Lower lobe of right lung (tissue), 2 donors: ENCODE results near the gene ILDR1. TPM values are rescaled to one million over a fixed set of nuclear protein-coding genes. Genes with fewer than 3 reads are reported as not detected.
A peak's percentile ranks its signal among the peaks of the same experiment; 100 is the strongest.

Source experiments
- ATAC-seq, 2 donors: fragments of 200-7000 bp; cut with Tn5 transposase; one replicate each; pipeline ENCODE4 v1.9.1; 2020 to 2022; ENCODE audit warnings: mild to moderate bottlenecking in 2 of 2, moderate library complexity in 2 of 2
- DNase-seq: peaks from one replicate; pipeline ENCODE4 v3.0.0-alpha.2; 2020
- H3K27ac ChIP-seq: fragments of 200-600 bp; one replicate; pipeline ENCODE4 v1.8.0; 2022
- H3K27me3 ChIP-seq: fragments of 200-600 bp; one replicate; pipeline ENCODE4 v1.8.0; 2022; ENCODE audit warnings: low read depth
- H3K36me3 ChIP-seq: fragments of 200-600 bp; one replicate; pipeline ENCODE4 v1.8.0; 2022; ENCODE audit warnings: mild to moderate bottlenecking
- H3K4me1 ChIP-seq: fragments of 200-600 bp; one replicate; pipeline ENCODE4 v1.8.0; 2022
- H3K4me3 ChIP-seq: fragments of 200-600 bp; one replicate; pipeline ENCODE4 v1.8.0; 2022; ENCODE audit warnings: mild to moderate bottlenecking
- H3K9me3 ChIP-seq: fragments of 200-600 bp; one replicate; pipeline ENCODE4 v1.8.0; 2022
- CTCF ChIP-seq: fragments of 200-600 bp; IDR thresholded peaks from one replicate; pipeline ENCODE4 v1.8.0; 2022; ENCODE audit warnings: antibody characterized with exemption, mild to moderate bottlenecking
- intact Hi-C: fragments of 100-400 bp; cut with DNase I; formaldehyde crosslinking; loops from one replicate; pipeline ENCODE4 v1.11.0; 2022
- total RNA-seq: library from RNA; stranded (reverse); fragmentation: NEBNext Ultra II Directional; extraction: Animal tissue kit (Norgen Biotek cat#: 25700); gene quantifications from one replicate; pipeline ENCODE4 v1.2.1, GENCODE V29; 2021
- donor health status: DM: no; HTN: yes; CAD: no; lungs with severe emphysema.

Gene ILDR1
- total RNA-seq, 1 donor from 2014 or later, result 8.3 TPM

GRCh38 chr3:122063908-122064307, 41.9 kb upstream of the ILDR1 start:
- intact Hi-C loops, result no loop called here
- no peak for TF ChIP-seq CTCF
- ATAC-seq, result peak; percentile 46 to 75

GRCh38 chr3:122060040-122060698, 38.1 kb upstream of the ILDR1 start:
- Histone ChIP-seq H3K4me1 (no peaks in the 10 kb centered on the region), H3K36me3 (no peaks in the 10 kb centered on the region), H3K27ac (no peak overlapping the region), H3K4me3 (no peak overlapping the region), H3K27me3 (no peaks in the 10 kb centered on the region), H3K9me3 (no peaks in the 10 kb centered on the region)
- TF ChIP-seq CTCF, result no peak
- ATAC-seq (peak; percentile 13 to 54), DNase-seq (no peak)
- intact Hi-C loops, result no loop called here

More at GRCh38 chr3:122063908-122064307, 41.9 kb upstream of the ILDR1 start:
- H3K9me3 ChIP-seq, result no peaks in the 10 kb centered on the region
- H3K4me3 ChIP-seq, result no peak overlapping the region
- no peaks in the 10 kb centered on the region for H3K27me3 ChIP-seq
- DNase-seq, result no peak
- H3K36me3 ChIP-seq, result no peaks in the 10 kb centered on the region
- H3K4me1 ChIP-seq, result peaks cover 11% of the 10 kb centered on the region
- no peak overlapping the region for H3K27ac ChIP-seq

GRCh38 chr3:122058294-122058693, 36.2 kb upstream of the ILDR1 start:
- no peaks in the 10 kb centered on the region for H3K36me3 ChIP-seq
- H3K4me3 ChIP-seq, result no peak overlapping the region
- intact Hi-C loops, result no loop called here
- TF ChIP-seq CTCF, result no peak
- ATAC-seq (no peak), DNase-seq (no peak)
- no peak overlapping the region for H3K27ac ChIP-seq
- no peaks in the 10 kb centered on the region for H3K27me3 ChIP-seq
- no peaks in the 10 kb centered on the region for H3K9me3 ChIP-seq
- H3K4me1 ChIP-seq, result no peaks in the 10 kb centered on the region

GRCh38 chr3:122057671-122058070, 35.6 kb upstream of the ILDR1 start:
- no peak for TF ChIP-seq CTCF
- peak in 1 of 2 donors; percentile 34 for ATAC-seq
- intact Hi-C loops, result no loop called here

DNA sequence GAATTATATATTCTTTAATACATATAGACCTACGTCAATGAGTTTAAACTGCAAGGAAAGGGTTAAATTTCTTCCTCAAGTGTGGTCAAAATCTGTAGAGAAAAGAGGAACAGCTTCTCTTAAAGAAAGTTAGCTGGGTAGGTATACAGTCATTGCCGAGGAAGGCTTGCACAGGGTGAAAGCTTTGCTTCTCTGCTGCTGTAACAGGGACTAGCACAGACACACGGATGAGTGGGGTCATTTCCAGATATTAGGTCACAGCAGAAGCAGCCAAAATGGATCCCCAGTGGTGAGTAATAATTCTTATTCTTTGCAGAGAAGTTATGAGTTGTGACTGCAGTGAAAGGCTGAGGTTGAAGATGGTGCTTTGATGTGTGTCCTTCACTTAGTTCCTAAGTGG, 33.2 kb upstream of the ILDR1 start, which contains the start of gene CD86:
CD86 (plus strand) TSS at position 148 of the 400 bp plus-strand sequence; CDS start at position 276, 128 bp downstream.
- Histone ChIP-seq H3K27ac (peak within 1 kb of the TSS; percentile 44), H3K4me3 (peak within 1 kb of the TSS; percentile 41), H3K36me3 (no peaks in the 10 kb centered on the region), H3K27me3 (no peaks in the 10 kb centered on the region), H3K9me3 (no peaks in the 10 kb centered on the region), H3K4me1 (no peaks in the 10 kb centered on the region)
- DNase-seq (no peak), ATAC-seq (peak; percentile 69 to 74)
- intact Hi-C loops, result no loop called here
- TF ChIP-seq CTCF, result no peak

More at GRCh38 chr3:122057671-122058070, 35.6 kb upstream of the ILDR1 start:
- no peak for DNase-seq
- Histone ChIP-seq H3K9me3 (no peaks in the 10 kb centered on the region), H3K36me3 (no peaks in the 10 kb centered on the region), H3K27ac (no peak overlapping the region), H3K4me3 (no peak overlapping the region), H3K4me1 (no peaks in the 10 kb centered on the region), H3K27me3 (no peaks in the 10 kb centered on the region)
